Upper lobe of right lung (tissue), 1 donor: Measurements from ENCODE around the gene NTNG2. TPM values are rescaled to one million over a fixed set of nuclear protein-coding genes. Genes with fewer than 3 reads are reported as not detected.

Experiments
- ATAC-seq: fragments of 200-7000 bp; cut with Tn5 transposase; one replicate; pipeline ENCODE4 v1.9.1; 2020; ENCODE audit warnings: mild to moderate bottlenecking, moderate library complexity
- DNase-seq: peaks from one replicate; pipeline ENCODE4 v3.0.0-alpha.2; 2020
- H3K27ac ChIP-seq: fragments of 200-600 bp; one replicate; pipeline ENCODE4 v1.8.0; 2022
- H3K27me3 ChIP-seq: fragments of 200-600 bp; one replicate; pipeline ENCODE4 v1.8.0; 2022; ENCODE audit warnings: mild to moderate bottlenecking
- H3K36me3 ChIP-seq: fragments of 200-600 bp; one replicate; pipeline ENCODE4 v1.8.0; 2022
- H3K4me1 ChIP-seq: fragments of 200-600 bp; one replicate; pipeline ENCODE4 v1.8.0; 2022
- H3K4me3 ChIP-seq: fragments of 200-600 bp; one replicate; pipeline ENCODE4 v1.8.0; 2022; ENCODE audit warnings: mild to moderate bottlenecking
- H3K9me3 ChIP-seq: fragments of 200-600 bp; one replicate; pipeline ENCODE4 v1.8.0; 2022
- CTCF ChIP-seq: fragments of 200-600 bp; IDR thresholded peaks from one replicate; pipeline ENCODE4 v1.8.0; 2022; ENCODE audit warnings: antibody characterized with exemption
- intact Hi-C: fragments of 100-400 bp; cut with DNase I; formaldehyde crosslinking; loops from one replicate; pipeline ENCODE4 v1.11.0; 2022
- total RNA-seq: library from RNA; stranded (reverse); fragmentation: NEBNext Ultra II Directional; extraction: Animal tissue kit (Norgen Biotek cat#: 25700); gene quantifications from one replicate; pipeline ENCODE4 v1.2.1, GENCODE V29; 2021
- donor health status: DM: no; HTN: yes; CAD: no; lungs with severe emphysema.

The NTNG2 gene
- total RNA-seq, 1 donor from 2014 or later, result 7.6 TPM

GRCh38 chr9:132193227-132194124 lies 31.6 kb downstream of the NTNG2 start:
- TF ChIP-seq CTCF, result no peak
- no peak overlapping the region for H3K27ac ChIP-seq

GRCh38 chr9:132194508-132194907 lies 32.6 kb downstream of the NTNG2 start:
- no peak for DNase-seq
- TF ChIP-seq CTCF, result no peak
- no peaks in the 10 kb centered on the region for H3K9me3 ChIP-seq
- no peak overlapping the region for H3K4me3 ChIP-seq
- H3K4me1 ChIP-seq, result no peaks in the 10 kb centered on the region
- H3K27ac ChIP-seq, result no peak overlapping the region
- intact Hi-C loops, result no loop called here
- ATAC-seq, result no peak
- H3K36me3 ChIP-seq, result no peaks in the 10 kb centered on the region
- H3K27me3 ChIP-seq, result no peaks in the 10 kb centered on the region

More at GRCh38 chr9:132193227-132194124, 31.6 kb downstream of the NTNG2 start:
- no peaks in the 10 kb centered on the region for H3K36me3 ChIP-seq
- ATAC-seq (no peak), DNase-seq (no peak)
- peaks cover 2% of the 10 kb centered on the region for H3K27me3 ChIP-seq
- intact Hi-C loops, result no loop called here
- H3K4me1 ChIP-seq, result no peaks in the 10 kb centered on the region
- H3K9me3 ChIP-seq, result no peaks in the 10 kb centered on the region
- no peak overlapping the region for H3K4me3 ChIP-seq

- no peak for TF ChIP-seq CTCF
- Histone ChIP-seq H3K36me3 (no peaks in the 10 kb centered on the region), H3K27ac (no peak overlapping the region), H3K27me3 (no peaks in the 10 kb centered on the region), H3K9me3 (no peaks in the 10 kb centered on the region), H3K4me3 (no peak overlapping the region), H3K4me1 (no peaks in the 10 kb centered on the region)
- intact Hi-C loops, result no loop called here
- no peak for DNase-seq
- ATAC-seq, result no peak
Observed at GRCh38 chr9:132197315-132197714, 35.5 kb downstream of the NTNG2 start.

GRCh38 chr9:132197856-132198550 lies 36.1 kb downstream of the NTNG2 start:
- no peak overlapping the region for H3K4me3 ChIP-seq
- H3K27me3 ChIP-seq, result no peaks in the 10 kb centered on the region
- ATAC-seq, result no peak
- no peak overlapping the region for H3K27ac ChIP-seq
- no peak for TF ChIP-seq CTCF
- no peaks in the 10 kb centered on the region for H3K36me3 ChIP-seq
- no peaks in the 10 kb centered on the region for H3K9me3 ChIP-seq
- intact Hi-C loops, result no loop called here
- no peak for DNase-seq
- no peaks in the 10 kb centered on the region for H3K4me1 ChIP-seq

GRCh38 chr9:132199056-132199455 lies 37.2 kb downstream of the NTNG2 start:
- TF ChIP-seq CTCF, result no peak
- H3K36me3 ChIP-seq, result no peaks in the 10 kb centered on the region
- intact Hi-C loops, result no loop called here
- no peaks in the 10 kb centered on the region for H3K9me3 ChIP-seq
- DNase-seq, result no peak
- no peaks in the 10 kb centered on the region for H3K4me1 ChIP-seq
- H3K27me3 ChIP-seq, result no peaks in the 10 kb centered on the region
- no peak overlapping the region for H3K4me3 ChIP-seq
- no peak overlapping the region for H3K27ac ChIP-seq
- ATAC-seq, result no peak
